ENCODE results near the gene ZCCHC2.

ZCCHC2 gene

GRCh38 chr18:62487161-62487560 lies 35.7 kb upstream of the ZCCHC2 start:
- H4K20me1 ChIP-seq (ENCODE audit: insufficient read depth, low read length): no peaks in the 10 kb centered on the region
- H3K79me2 ChIP-seq (ENCODE audit: insufficient read depth, low read length): no peaks in the 10 kb centered on the region
- no peak overlapping the region for H3K9ac ChIP-seq (ENCODE audit: low read length)
- H3K4me2 ChIP-seq (ENCODE audit: low read length): no peak overlapping the region
- TF ChIP-seq EZH2 (IDR thresholded peaks at IDR 0.05; ENCODE audit: borderline replicate concordance, low read length) (no peak), CTCF (IDR thresholded peaks at IDR 0.05; ENCODE audit: low read length) (no peak)
- no peaks in the 10 kb centered on the region for H3K9me3 ChIP-seq (ENCODE audit: low read length)
- H3K4me3 ChIP-seq (ENCODE audit: low read depth, low read length, poor library complexity, severe bottlenecking): no peak overlapping the region
- H3F3A ChIP-seq (ENCODE audit: insufficient read depth, low read length): no peaks in the 10 kb centered on the region
- no peaks in the 10 kb centered on the region for H3K36me3 ChIP-seq (ENCODE audit: insufficient read depth, low read length)
- H3K27ac ChIP-seq (ENCODE audit: low read depth, low read length, poor library complexity, severe bottlenecking): no peak overlapping the region
- no peaks in the 10 kb centered on the region for H3K27me3 ChIP-seq (ENCODE audit: insufficient read depth, low read length)
- H3K9me2 ChIP-seq (ENCODE audit: low read depth, low read length): no peaks in the 10 kb centered on the region
- no peak overlapping the region for H2AFZ ChIP-seq (ENCODE audit: low read length)
- H3K4me1 ChIP-seq (ENCODE audit: insufficient read depth, low read length, severe bottlenecking): no peaks in the 10 kb centered on the region

DNA sequence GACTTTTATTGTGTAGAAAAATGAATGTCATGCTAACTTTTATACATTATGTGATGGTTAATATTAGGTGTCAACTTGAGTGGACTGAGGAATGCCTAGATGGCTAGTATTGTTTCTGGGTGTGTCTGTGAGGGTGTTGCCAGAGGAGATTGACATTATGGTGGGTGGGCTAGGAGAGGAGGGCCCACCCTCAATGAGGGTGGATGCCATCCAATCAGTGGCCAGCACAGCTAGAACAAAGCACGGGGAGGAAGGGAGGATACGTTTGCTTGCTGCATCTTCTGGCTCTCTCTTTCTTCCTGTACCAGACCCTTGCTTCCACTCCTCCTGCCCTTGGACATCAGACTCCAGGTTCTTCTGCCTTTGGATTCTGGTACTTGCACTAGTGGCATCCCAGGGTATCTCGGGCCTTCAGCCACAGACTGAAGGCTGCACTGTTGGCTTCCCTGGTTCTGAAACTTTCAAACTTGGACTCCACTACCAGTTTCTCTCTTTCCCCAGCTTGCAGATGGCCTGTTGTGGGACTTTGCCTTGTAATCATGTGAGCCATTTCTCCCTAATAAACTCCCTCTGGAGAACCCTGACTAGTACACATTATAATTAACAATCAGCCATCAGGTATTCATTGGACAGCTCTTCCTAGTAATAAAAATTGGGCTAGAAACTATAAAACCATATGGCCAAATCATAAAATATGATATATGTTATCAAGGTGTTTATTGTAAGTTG lies 31.7 kb upstream of the ZCCHC2 start:
- no peaks in the 10 kb centered on the region for H3K27me3 ChIP-seq (ENCODE audit: insufficient read depth, low read length)
- H3K9me2 ChIP-seq (ENCODE audit: low read depth, low read length): no peaks in the 10 kb centered on the region
- H3K4me2 ChIP-seq (ENCODE audit: low read length): no peak overlapping the region
- H3K9ac ChIP-seq (ENCODE audit: low read length): no peak overlapping the region
- H3K9me3 ChIP-seq (ENCODE audit: low read length): no peaks in the 10 kb centered on the region
- TF ChIP-seq CTCF (IDR thresholded peaks at IDR 0.05; ENCODE audit: low read length): no peak
- TF ChIP-seq EZH2 (IDR thresholded peaks at IDR 0.05; ENCODE audit: borderline replicate concordance, low read length): no peak
- H3K4me3 ChIP-seq (ENCODE audit: low read depth, low read length, poor library complexity, severe bottlenecking): no peak overlapping the region
- H3K27ac ChIP-seq (ENCODE audit: low read depth, low read length, poor library complexity, severe bottlenecking): no peak overlapping the region
- no peak overlapping the region for H2AFZ ChIP-seq (ENCODE audit: low read length)
- H4K20me1 ChIP-seq (ENCODE audit: insufficient read depth, low read length): no peaks in the 10 kb centered on the region
- H3K4me1 ChIP-seq (ENCODE audit: insufficient read depth, low read length, severe bottlenecking): no peaks in the 10 kb centered on the region
- no peaks in the 10 kb centered on the region for H3K36me3 ChIP-seq (ENCODE audit: insufficient read depth, low read length)
- no peaks in the 10 kb centered on the region for H3F3A ChIP-seq (ENCODE audit: insufficient read depth, low read length)
- no peaks in the 10 kb centered on the region for H3K79me2 ChIP-seq (ENCODE audit: insufficient read depth, low read length)

DNA sequence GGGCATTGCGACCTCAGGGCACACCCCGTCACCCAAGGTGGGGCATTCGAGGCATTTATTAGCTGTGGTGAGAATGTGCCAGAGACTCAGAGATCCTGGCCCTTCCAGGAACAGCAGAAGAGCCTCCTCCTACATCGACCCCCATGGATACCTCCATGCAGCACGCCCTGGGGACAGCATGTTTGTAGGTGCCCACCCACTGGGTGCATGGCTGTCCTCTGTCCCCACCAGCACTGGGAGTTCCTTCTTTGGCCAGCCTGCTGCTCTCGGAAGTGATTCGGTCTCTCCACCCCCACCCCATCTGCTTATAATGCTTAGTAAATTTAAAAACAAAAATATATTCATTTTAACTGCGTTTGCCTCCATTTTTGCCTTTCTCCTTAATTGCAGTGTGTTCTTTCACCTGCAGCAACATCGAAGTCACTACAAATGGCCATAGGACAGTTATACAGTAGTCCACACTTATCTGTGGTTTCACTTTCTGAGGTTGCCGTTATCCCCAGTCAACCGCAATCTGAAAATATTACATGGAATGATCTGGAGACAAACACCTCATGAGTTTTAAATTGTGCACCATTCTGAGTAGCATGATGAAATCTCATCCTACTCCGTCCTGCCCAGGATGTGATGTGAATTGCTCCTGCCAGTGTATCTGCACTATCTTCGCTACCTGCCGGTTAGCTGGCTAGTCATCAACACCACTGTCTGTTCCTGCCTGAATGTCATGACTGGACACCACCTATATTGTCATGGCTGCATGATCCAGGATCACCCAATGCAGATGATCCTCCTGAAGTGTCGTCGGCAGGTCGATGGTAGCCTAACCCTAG lies 29.6 kb upstream of the ZCCHC2 start:
- H3K4me1 ChIP-seq (ENCODE audit: insufficient read depth, low read length, severe bottlenecking): no peaks in the 10 kb centered on the region
- H2AFZ ChIP-seq (ENCODE audit: low read length): no peak overlapping the region
- no peak overlapping the region for H3K9ac ChIP-seq (ENCODE audit: low read length)
- H3K27ac ChIP-seq (ENCODE audit: low read depth, low read length, poor library complexity, severe bottlenecking): no peak overlapping the region
- no peak for TF ChIP-seq CTCF (IDR thresholded peaks at IDR 0.05; ENCODE audit: low read length)
- TF ChIP-seq EZH2 (IDR thresholded peaks at IDR 0.05; ENCODE audit: borderline replicate concordance, low read length): no peak
- H3K9me2 ChIP-seq (ENCODE audit: low read depth, low read length): no peaks in the 10 kb centered on the region
- H3K36me3 ChIP-seq (ENCODE audit: insufficient read depth, low read length): no peaks in the 10 kb centered on the region
- H3K9me3 ChIP-seq (ENCODE audit: low read length): no peaks in the 10 kb centered on the region
- no peaks in the 10 kb centered on the region for H4K20me1 ChIP-seq (ENCODE audit: insufficient read depth, low read length)
- no peak overlapping the region for H3K4me3 ChIP-seq (ENCODE audit: low read depth, low read length, poor library complexity, severe bottlenecking)
- no peaks in the 10 kb centered on the region for H3K27me3 ChIP-seq (ENCODE audit: insufficient read depth, low read length)
- H3K4me2 ChIP-seq (ENCODE audit: low read length): no peak overlapping the region
- H3K79me2 ChIP-seq (ENCODE audit: insufficient read depth, low read length): no peaks in the 10 kb centered on the region
- no peaks in the 10 kb centered on the region for H3F3A ChIP-seq (ENCODE audit: insufficient read depth, low read length)

All from OCI-LY1 (cell line).